NOMO-1 treated with dmso at 0.1 percent for 144 hours (cell line): ENCODE results near the gene OR5A1.
"Not testable (repeated sequence)": the region's sequence is repeated elsewhere in the genome, so short reads cannot be mapped to it uniquely, and the experiment has no call there.

ENCODE experiments used
- DNase-seq: peaks from one replicate; lab custom pipeline; 2025; ENCODE audit not compliant: unreplicated experiment; lab: John Stamatoyannopoulos, UW

The OR5A1 gene

DNA sequence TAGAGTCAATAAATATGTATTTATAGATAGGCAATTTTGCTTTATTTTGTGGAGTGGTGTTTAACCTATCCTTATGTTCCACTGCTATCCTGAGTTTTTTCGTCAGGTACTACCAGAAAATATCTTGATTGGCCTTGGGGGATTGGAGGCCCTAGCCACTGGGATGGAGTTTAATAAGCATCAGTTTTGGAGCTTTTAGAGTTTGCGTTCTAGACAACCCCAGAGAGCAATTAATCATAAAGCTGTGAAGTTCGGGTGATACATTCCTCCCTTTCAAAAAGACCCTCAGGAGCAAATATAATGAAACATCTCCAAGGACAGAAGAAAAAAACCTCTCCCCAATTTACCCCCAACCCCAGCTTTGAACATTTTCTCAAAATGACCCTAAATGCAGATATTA, at the start of gene OR5A1:
Gene OR5A1 (plus strand): TSS at position 301 of the 400 bp plus-strand sequence. CDS start 6,700 bp downstream, outside the sequence.
- no peak for DNase-seq

GRCh38 chr11:59394186-59394585, 42.1 kb upstream of the OR5A1 start:
- no peak for DNase-seq

DNA sequence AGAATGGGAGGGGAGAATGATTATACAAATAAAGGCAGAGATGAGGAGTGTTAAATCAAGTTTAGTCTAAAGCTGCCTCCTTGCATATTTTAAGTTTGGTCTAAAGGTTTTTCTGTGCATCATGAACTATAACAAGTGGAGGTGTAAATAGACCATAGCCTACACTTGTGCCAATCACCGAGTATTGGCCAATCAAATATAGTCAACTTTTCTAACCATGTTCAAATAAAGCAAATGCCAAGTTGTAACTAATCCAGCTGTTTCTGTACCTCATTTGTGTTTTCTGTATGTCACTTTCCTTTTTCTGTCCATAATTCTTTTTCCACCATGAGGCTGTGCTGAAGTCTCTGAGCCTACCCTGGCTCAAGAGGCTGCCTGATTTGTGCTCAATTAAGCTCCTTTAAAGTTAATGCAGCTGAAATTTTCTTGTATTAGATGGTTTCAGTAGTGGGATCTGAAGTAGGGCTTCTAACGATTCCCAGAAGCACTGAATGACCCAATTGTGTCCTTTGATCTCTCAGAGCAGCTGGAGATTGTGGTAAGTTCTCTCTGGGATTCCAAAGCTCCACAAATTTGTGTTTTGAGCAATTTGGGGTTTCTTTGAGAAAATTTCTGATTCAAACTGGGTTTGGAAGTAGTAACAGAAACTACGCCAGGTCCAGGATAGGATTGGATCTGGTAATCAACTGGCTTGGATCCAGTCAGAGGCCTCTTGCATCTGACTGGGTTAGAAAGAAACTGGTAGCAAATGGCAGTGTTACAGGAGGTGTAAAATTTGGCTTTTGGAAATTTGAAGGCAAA, 35.6 kb upstream of the OR5A1 start:
- DNase-seq, result no peak

DNA sequence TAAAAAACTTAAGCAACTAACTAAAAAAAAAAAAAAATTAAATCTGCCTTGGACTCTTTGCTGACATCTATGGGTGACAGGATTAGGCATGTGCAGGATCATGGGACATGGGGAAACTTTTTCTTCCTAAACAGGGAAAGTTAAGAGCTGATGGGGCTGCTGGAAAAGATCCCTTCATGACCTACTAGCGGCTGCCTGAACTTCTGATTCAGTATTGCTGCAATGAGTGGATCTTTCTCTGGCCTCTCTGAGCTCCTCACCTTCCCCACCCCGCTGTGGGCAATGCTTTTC, 35.1 kb upstream of the OR5A1 start:
- no peak for DNase-seq

GRCh38 chr11:59403546-59403945, 32.7 kb upstream of the OR5A1 start:
- no peak for DNase-seq

- peak; percentile 76 for DNase-seq
Observed at GRCh38 chr11:59413646-59414045, 22.6 kb upstream of the OR5A1 start.

DNA sequence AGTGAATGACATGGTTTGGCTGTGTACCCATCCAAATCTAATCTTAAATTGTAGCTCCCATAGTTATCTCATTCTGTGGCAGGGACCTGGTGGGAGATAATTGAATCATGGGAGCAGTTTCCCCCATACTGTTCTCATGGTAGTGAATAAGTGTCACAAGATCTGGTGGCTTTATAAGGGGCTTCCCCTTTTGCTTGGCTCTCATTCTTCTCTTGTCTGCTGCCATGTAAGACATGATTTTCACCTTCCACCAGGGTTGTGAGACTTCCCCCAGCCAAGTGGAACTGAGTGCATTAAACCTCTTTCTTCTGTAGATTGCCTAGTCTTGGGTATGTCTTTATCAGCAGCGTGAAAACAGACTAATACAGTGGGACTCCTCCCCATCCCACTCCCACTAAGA, 21.2 kb upstream of the OR5A1 start:
- DNase-seq, result no peak

DNA sequence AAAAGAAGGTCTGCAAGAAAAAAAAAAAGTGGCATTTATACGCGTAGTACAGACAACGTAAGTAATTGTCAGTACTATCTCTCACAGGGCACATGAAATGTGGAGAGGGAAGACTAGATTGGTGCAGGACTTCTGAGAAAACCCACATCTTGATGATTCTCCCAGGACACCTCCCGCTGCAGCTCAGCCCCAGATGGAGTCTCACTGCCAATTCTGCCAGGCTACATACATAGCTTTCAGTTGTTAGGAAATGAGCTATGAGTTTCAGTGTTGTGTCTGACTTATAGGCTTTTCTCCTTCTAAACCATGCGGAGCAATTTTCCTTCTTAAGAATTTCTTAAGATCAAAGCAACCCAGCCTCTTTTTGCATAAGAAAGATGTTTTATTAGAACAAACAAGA, 19.7 kb upstream of the OR5A1 start:
- DNase-seq, result no peak

GRCh38 chr11:59417023-59417422, 19.2 kb upstream of the OR5A1 start:
- DNase-seq, result no peak

DNA sequence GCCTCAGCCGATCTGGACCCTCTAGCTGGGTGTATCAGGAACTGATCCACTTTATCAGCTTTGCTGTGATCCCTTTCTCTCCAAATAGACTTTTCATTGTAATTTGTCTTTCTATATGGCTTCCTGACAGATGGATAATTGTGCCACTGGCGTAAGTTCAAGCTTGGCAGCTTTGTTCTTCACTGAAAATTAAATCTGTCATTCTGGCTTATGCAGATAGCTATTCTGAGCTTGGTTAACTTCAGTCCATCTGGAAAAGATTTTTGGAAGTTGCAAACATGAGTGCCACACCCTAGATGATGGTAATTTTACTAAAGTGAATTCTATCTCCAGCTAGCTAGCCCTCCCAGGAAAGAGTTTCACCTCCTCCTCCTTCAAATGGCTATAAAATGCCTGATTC, 18.1 kb upstream of the OR5A1 start:
- DNase-seq, result no peak

DNA sequence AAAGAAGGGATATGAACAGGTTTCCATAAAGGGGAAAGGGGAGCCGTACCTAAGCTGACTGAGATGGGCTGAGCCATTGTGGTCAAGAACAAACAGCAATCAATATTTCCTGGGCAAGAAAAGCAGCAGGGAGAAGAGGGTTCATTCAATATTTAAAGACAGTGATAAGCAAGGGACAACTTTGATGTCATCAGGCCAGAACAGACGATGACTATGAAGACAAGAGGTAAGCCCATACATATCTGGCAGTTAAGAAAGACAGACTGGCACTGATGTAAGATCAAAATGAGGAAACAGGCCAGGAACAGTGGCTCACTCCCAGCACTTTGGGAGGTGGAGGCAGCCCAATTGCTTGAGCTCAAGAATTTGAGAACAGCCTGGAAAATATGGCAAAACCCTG, 12.4 kb upstream of the OR5A1 start:
- no peak for DNase-seq

GRCh38 chr11:59425131-59425530, 11.1 kb upstream of the OR5A1 start:
- no peak for DNase-seq

- DNase-seq, result no peak
Observed at GRCh38 chr11:59426361-59427067, 9.8 kb upstream of the OR5A1 start, which contains the start of gene OR5A2. Gene OR5A2 (minus strand): TSS chr11:59426413. CDS start chr11:59422953, 3,460 bp downstream.

DNA sequence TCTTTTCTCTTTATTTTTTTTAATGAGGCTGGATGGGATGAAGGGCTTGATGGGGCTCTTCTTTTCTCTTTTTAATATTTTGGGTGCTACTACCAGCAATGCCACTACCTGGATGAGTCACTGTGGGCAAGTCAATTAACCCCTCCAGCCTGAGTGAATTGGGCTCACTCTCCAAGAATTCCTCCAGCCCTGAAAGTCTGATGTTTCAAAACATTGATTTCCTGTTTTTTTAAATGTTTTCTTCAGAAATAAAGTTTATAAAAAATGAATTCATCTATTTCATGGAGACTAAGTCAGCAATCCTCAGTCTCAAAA, 9.2 kb upstream of the OR5A1 start:
- DNase-seq, result no peak

DNA sequence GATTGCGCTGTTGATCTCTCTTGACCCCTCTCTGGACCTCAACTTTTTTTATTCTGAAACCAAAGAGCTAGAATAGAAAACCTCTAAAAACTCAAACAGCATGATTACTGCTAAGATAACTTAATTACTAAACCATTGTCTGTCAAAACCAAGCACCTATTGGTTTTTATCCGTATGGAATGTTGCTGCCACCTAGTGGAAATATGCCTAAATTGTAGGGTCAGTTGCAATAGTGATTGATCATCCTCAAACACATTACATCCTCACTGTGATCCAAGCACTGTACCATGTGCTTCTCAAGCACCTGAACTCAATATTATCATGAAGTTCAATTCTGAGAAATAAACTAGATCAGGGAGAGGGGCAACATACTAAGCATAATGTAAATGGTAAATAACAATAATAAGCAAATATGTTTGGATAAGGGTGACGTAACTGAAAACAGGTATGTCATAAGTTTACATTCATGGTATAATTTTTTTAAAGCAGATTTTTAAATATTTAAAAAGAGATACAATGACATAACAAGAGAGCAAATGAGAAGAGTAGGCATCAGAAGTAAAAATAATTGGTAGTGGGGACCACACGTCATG, 6.2 kb upstream of the OR5A1 start:
- DNase-seq, result peak; percentile 9

- DNase-seq, result no peak
Observed at GRCh38 chr11:59437770-59438169, 1.5 kb downstream of the OR5A1 start.

DNA sequence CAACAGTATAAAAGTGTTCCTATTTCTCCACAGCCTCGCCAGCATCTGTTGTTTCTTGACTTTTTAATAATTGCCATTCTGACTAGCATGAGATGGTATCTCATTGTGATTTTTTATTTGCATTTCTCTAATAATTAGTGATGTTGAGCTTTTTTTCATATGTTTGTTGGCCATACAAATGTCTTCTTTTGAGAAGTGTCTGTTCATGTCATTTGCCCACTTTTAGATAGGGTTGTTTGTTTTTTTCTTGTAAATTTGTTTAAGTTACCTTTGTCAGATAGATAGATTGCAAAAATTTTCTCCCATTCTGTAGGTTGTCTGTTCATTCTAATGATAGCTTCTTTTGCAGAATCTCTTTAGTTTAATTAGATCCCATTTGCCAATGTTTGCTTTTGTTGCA, 9.4 kb downstream of the OR5A1 start:
- DNase-seq, result not testable (repeated sequence)

DNA sequence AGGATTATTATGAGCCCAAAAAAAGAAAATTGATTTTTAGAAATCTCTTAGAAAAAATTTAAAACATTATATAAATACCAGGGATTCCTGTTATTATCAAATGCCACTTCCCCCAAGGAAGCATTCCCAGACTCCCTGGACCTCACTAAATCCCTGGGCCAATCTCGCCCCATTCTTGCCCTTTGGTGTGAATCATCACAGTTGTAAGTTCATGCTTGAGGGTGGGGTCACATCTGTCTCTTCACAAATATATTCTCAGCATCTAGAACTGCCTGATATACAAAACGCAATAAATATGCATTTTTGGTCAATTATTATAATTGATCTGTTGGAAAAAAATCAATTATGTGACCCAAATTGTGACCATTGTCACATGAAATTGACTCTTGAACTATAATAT, 12.2 kb downstream of the OR5A1 start:
- DNase-seq, result no peak

- DNase-seq, result no peak
Observed at GRCh38 chr11:59456661-59457060, 20.4 kb downstream of the OR5A1 start, which contains the start of gene OR4D6. Gene OR4D6 (plus strand): TSS chr11:59456961. CDS start chr11:59456961, 0 bp downstream.

- no peak for DNase-seq
Observed at GRCh38 chr11:59459916-59460315, 23.6 kb downstream of the OR5A1 start.

- no peak for DNase-seq
Observed at GRCh38 chr11:59463190-59463641, 26.9 kb downstream of the OR5A1 start.

DNA sequence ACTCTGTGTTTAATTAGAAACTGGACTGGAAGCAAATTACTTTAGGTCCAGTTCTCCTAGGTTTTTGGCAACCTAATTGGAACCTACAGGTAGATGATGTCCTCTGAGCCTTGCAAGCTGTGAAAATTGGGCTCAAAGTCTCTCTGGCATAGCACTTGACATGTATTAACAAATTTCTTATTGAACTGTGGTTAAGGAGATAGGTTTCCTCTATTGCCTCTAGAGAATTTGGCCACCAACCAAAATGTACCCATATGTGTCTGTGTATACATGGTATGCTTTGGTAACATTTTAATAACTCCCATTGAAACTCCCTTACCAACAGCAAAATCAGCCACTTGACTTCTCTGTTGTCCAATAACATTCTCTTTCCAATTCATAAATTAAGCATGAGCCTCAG, 36.7 kb downstream of the OR5A1 start, which contains the start of gene OR4D10:
Gene OR4D10 (plus strand): TSS at position 301 of the 400 bp plus-strand sequence. CDS start 4,115 bp downstream, outside the sequence.
- DNase-seq, result no peak
